OCI-LY7 (cell line): Measurements from ENCODE around the gene TBCCD1. TPM values are rescaled to one million over a fixed set of nuclear protein-coding genes. Genes with fewer than 3 reads are reported as not detected.
A peak's percentile ranks its signal among the peaks of the same experiment; 100 is the strongest.

Source experiments
- BruUV-seq: library from RNA; stranded (reverse); fragments of 400-500 nt; replicated peaks from 2 replicates; lab custom pipeline; 2021; lab: Mats Ljungman, UMichigan
- CTCF ChIA-PET: fragments of 300-600 bp; sonication (Branson Sonifier 250); formaldehyde crosslinking; loops from one replicate; lab custom pipeline; 2022; ENCODE audit warnings: antibody characterized with exemption; ENCODE audit not compliant: unreplicated experiment; lab: Charles Lee
- POLR2A ChIA-PET: fragments of 300-600 bp; sonication (Branson Sonifier 250); formaldehyde crosslinking; loops from one replicate; lab custom pipeline; 2022; ENCODE audit warnings: antibody characterized with exemption; lab: Charles Lee
- DNase-seq: peaks from one replicate; pipeline ENCODE4 v3.0.0-alpha.2; 2015; ENCODE audit warnings: low spot score
- H2AFZ ChIP-seq: fragments of 200-600 bp; sonication (generic), shearing (Covaris generic); 2 replicates; pipeline ENCODE4 v1.6.1; 2014; ENCODE audit warnings: mild to moderate bottlenecking, antibody characterized with exemption, low read length, moderate library complexity
- H3K27ac ChIP-seq: fragments of 200-600 bp; sonication (generic); 2 replicates; pipeline ENCODE4 v1.5.1; 2014; ENCODE audit warnings: mixed run types, low read depth, mild to moderate bottlenecking, moderate library complexity, low read length, inconsistent platforms; ENCODE audit not compliant: poor library complexity, severe bottlenecking
- H3K36me3 ChIP-seq: fragments of 200-600 bp; sonication (generic); 2 replicates; pipeline ENCODE4 v1.6.1; 2014; ENCODE audit warnings: mild to moderate bottlenecking, antibody characterized with exemption, low read length, moderate library complexity, mixed read lengths; ENCODE audit not compliant: insufficient read depth
- H3K4me1 ChIP-seq: fragments of 200-600 bp; sonication (generic); 2 replicates; pipeline ENCODE4 v1.5.1; 2014; ENCODE audit warnings: mild to moderate bottlenecking, low read length; ENCODE audit not compliant: insufficient read depth, poor library complexity, severe bottlenecking
- H3K4me2 ChIP-seq: fragments of 200-600 bp; sonication (generic); 2 replicates; pipeline ENCODE4 v1.6.1; 2014; ENCODE audit warnings: mild to moderate bottlenecking, low read length
- H3K4me3 ChIP-seq: fragments of 200-600 bp; sonication (generic); 2 replicates; pipeline ENCODE4 v1.5.1; 2014; ENCODE audit warnings: mild to moderate bottlenecking, low read depth, low read length; ENCODE audit not compliant: poor library complexity, severe bottlenecking
- H3K79me2 ChIP-seq: fragments of 200-600 bp; sonication (generic); 2 replicates; pipeline ENCODE4 v1.6.1; 2016; ENCODE audit warnings: low read depth, mild to moderate bottlenecking, low read length, moderate library complexity, mixed read lengths; ENCODE audit not compliant: insufficient read depth
- H3K9me2 ChIP-seq: fragments of 200-600 bp; sonication (generic); 2 replicates; pipeline ENCODE4 v1.6.1; 2016; ENCODE audit warnings: mild to moderate bottlenecking, low read length, mixed read lengths; ENCODE audit not compliant: insufficient read depth
- H3K9me3 ChIP-seq: fragments of 200-600 bp; sonication (generic); 2 replicates; pipeline ENCODE4 v1.6.1; 2014; ENCODE audit warnings: mild to moderate bottlenecking, mixed run types, low read length, mixed read lengths
- H4K20me1 ChIP-seq: fragments of 200-600 bp; sonication (generic); 2 replicates; pipeline ENCODE4 v1.6.1; 2014; ENCODE audit warnings: mild to moderate bottlenecking, antibody characterized with exemption, low read length, moderate library complexity, mixed read lengths; ENCODE audit not compliant: insufficient read depth
- CTCF ChIP-seq: fragments of 200-600 bp; sonication (generic); conservative IDR thresholded peaks from 2 replicates; pipeline ENCODE4 v1.5.1; 2014; ENCODE audit warnings: mild to moderate bottlenecking, antibody characterized with exemption, low read length, moderate library complexity, mixed read lengths
- EZH2phosphoT487 ChIP-seq: fragments of 200-600 bp; sonication (generic); IDR thresholded peaks from 2 replicates; pipeline ENCODE4 v1.6.1; 2018; ENCODE audit warnings: low read depth, borderline replicate concordance, mild to moderate bottlenecking, mixed run types, antibody characterized with exemption, low read length, moderate library complexity, mixed read lengths
- intact Hi-C: fragments of 100-400 bp; cut with micrococcal nuclease; formaldehyde crosslinking; loops from one replicate; pipeline ENCODE4 v1.10.0; 2022; ENCODE audit not compliant: unreplicated experiment
- total RNA-seq, 2 experiments: library from RNA; depleted of rRNA in 1 of 2; stranded (reverse); fragments of >200 nt in 1 of 2; shearing (Covaris generic) in 1 of 2; gene quantifications; 2 replicates each; pipeline ENCODE4 v1.2.3, GENCODE V29; 2014 to 2022

The TBCCD1 gene
- total RNA-seq, 2 experiments from 2014 or later: 21.9 to 27.0 TPM

- no peaks in the 10 kb centered on the region for H3K9me2 ChIP-seq
- no TSS peak for BruUV-seq
- CTCF ChIA-PET: interaction anchor here (0.8 to 1.2 kb wide), 3 partner anchors 10 to 576 kb away, joined by 4 to 6 read pairs (median 5); partner anchors contain the start of gene DNAJB11
- no peaks in the 10 kb centered on the region for H3K79me2 ChIP-seq
- no peaks in the 10 kb centered on the region for H4K20me1 ChIP-seq
- H3K36me3 ChIP-seq: no peaks in the 10 kb centered on the region
- H3K4me2 ChIP-seq: peak overlapping the region; percentile 63
- no peaks in the 10 kb centered on the region for H3K9me3 ChIP-seq
- no peak for TF ChIP-seq CTCF
- TF ChIP-seq EZH2phosphoT487: no peak
- H3K27ac ChIP-seq: peak overlapping the region; percentile 42
- H3K4me1 ChIP-seq: peaks cover 54% of the 10 kb centered on the region
- intact Hi-C loops: no loop called here
- POLR2A ChIA-PET: interaction anchor here (0.5 to 5.0 kb wide), 14 partner anchors 10 to 1061 kb away, joined by 3 to 38 read pairs (median 3); partner anchors contain the start of genes DNAJB11 and TBCCD1
- peak overlapping the region; percentile 92 for H2AFZ ChIP-seq
- DNase-seq: peak; percentile 41
- no peak overlapping the region for H3K4me3 ChIP-seq
Observed at GRCh38 chr3:186519021-186519658, 48.0 kb downstream of the TBCCD1 start.

GRCh38 chr3:186517218-186517617, 49.9 kb downstream of the TBCCD1 start:
- TF ChIP-seq CTCF (no peak), EZH2phosphoT487 (no peak)
- no TSS peak for BruUV-seq
- ChIA-PET POLR2A (interaction anchor here (1.0 to 5.0 kb wide), 2 partner anchors 17 to 25 kb away, joined by 4 to 38 read pairs; no protein-coding TSS in a partner anchor), CTCF (interaction anchor here (0.7 to 1.4 kb wide), 3 partner anchors 12 to 17 kb away, joined by 4 to 6 read pairs (median 6); no protein-coding TSS in a partner anchor)
- peaks cover 50% of the 10 kb centered on the region for H3K4me1 ChIP-seq
- no peaks in the 10 kb centered on the region for H3K36me3 ChIP-seq
- H3K79me2 ChIP-seq: no peaks in the 10 kb centered on the region
- H3K9me2 ChIP-seq: no peaks in the 10 kb centered on the region
- H2AFZ ChIP-seq: no peak overlapping the region
- no peaks in the 10 kb centered on the region for H3K9me3 ChIP-seq
- H3K4me2 ChIP-seq: no peak overlapping the region
- H3K4me3 ChIP-seq: no peak overlapping the region
- intact Hi-C loops: no loop called here
- no peaks in the 10 kb centered on the region for H4K20me1 ChIP-seq
- no peak overlapping the region for H3K27ac ChIP-seq
- no peak for DNase-seq

GRCh38 chr3:186516646-186517045, 50.5 kb downstream of the TBCCD1 start:
- no peak for DNase-seq
- H3K4me3 ChIP-seq: no peak overlapping the region
- H3K9me3 ChIP-seq: no peaks in the 10 kb centered on the region
- BruUV-seq: no TSS peak
- peaks cover 44% of the 10 kb centered on the region for H3K4me1 ChIP-seq
- TF ChIP-seq EZH2phosphoT487 (no peak), CTCF (no peak)
- H3K9me2 ChIP-seq: no peaks in the 10 kb centered on the region
- no peaks in the 10 kb centered on the region for H3K79me2 ChIP-seq
- H4K20me1 ChIP-seq: no peaks in the 10 kb centered on the region
- intact Hi-C loops: no loop called here
- no peak overlapping the region for H3K4me2 ChIP-seq
- no peak overlapping the region for H2AFZ ChIP-seq
- ChIA-PET POLR2A (interaction anchor here (0.6 to 5.0 kb wide), 4 partner anchors 12 to 25 kb away, joined by 3 to 38 read pairs (median 4); no protein-coding TSS in a partner anchor), CTCF (interaction anchor here (0.7 to 1.4 kb wide), 2 partner anchors 12 to 18 kb away, joined by 4 to 6 read pairs; no protein-coding TSS in a partner anchor)
- H3K27ac ChIP-seq: no peak overlapping the region
- no peaks in the 10 kb centered on the region for H3K36me3 ChIP-seq
